OCI-LY3 (cell line): ENCODE data around the gene CDK17.

Source experiments
- CTCF ChIP-seq: fragments of 200-600, 300-600 bp; sonication (generic); IDR thresholded peaks from 2 replicates; pipeline ENCODE4 v1.5.1; 2014; ENCODE audit warnings: antibody characterized with exemption, low read length, low read depth
- EZH2phosphoT487 ChIP-seq: fragments of 200-600 bp; shearing (Covaris generic); IDR thresholded peaks from 2 replicates; pipeline ENCODE4 v1.6.1; 2018; ENCODE audit warnings: antibody characterized with exemption, mixed run types, low read depth

GRCh38 chr12:96236221-96236822 is 163.9 kb downstream of the CDK17 start:
- no peak for TF ChIP-seq CTCF
- TF ChIP-seq EZH2phosphoT487 = no peak
